ENCODE results near the gene MARCHF9. TPM values are rescaled to one million over a fixed set of nuclear protein-coding genes. Genes with fewer than 3 reads are reported as not detected.

MARCHF9 gene
- total RNA-seq, 1 donor from 2014 or later: 8.1 TPM

- no peaks in the 10 kb centered on the region for H3F3A ChIP-seq (ENCODE audit: low read depth)
- no peaks in the 10 kb centered on the region for H3K4me1 Mint-ChIP-seq
- H3K27me3 ChIP-seq: no peaks in the 10 kb centered on the region
Measured at GRCh38 chr12:57803319-57803893, 48.5 kb downstream of the MARCHF9 start.

GRCh38 chr12:57806677-57807076 lies 51.8 kb downstream of the MARCHF9 start:
- no peak for TF ChIP-seq EZH2 (IDR thresholded peaks at IDR 0.05)
- TF ChIP-seq, protein P1, sequence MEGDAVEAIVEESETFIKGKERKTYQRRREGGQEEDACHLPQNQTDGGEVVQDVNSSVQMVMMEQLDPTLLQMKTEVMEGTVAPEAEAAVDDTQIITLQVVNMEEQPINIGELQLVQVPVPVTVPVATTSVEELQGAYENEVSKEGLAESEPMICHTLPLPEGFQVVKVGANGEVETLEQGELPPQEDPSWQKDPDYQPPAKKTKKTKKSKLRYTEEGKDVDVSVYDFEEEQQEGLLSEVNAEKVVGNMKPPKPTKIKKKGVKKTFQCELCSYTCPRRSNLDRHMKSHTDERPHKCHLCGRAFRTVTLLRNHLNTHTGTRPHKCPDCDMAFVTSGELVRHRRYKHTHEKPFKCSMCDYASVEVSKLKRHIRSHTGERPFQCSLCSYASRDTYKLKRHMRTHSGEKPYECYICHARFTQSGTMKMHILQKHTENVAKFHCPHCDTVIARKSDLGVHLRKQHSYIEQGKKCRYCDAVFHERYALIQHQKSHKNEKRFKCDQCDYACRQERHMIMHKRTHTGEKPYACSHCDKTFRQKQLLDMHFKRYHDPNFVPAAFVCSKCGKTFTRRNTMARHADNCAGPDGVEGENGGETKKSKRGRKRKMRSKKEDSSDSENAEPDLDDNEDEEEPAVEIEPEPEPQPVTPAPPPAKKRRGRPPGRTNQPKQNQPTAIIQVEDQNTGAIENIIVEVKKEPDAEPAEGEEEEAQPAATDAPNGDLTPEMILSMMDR (IDR thresholded peaks at IDR 0.05): no peak
- no peak for TF ChIP-seq EZH2phosphoT487 (IDR thresholded peaks at IDR 0.05)
- Mint-ChIP-seq H3K27ac (no peak overlapping the region), H3K36me3 (peaks cover 2% of the 10 kb centered on the region), H3K9me3 (no peaks in the 10 kb centered on the region), H3K27me3 (ENCODE audit: insufficient read depth, low read depth) (peaks cover 6% of the 10 kb centered on the region), H3K4me3 (no peak overlapping the region), H3K4me1 (no peaks in the 10 kb centered on the region)
- Histone ChIP-seq H3K27ac (no peak overlapping the region), H3K36me3 (no peaks in the 10 kb centered on the region), H4K20me1 (ENCODE audit: low read depth) (no peaks in the 10 kb centered on the region), H3F3A (ENCODE audit: low read depth) (no peaks in the 10 kb centered on the region), H3K4me1 (no peaks in the 10 kb centered on the region), H3K4me2 (no peak overlapping the region), H3K4me3 (no peak overlapping the region), H3K9ac (no peak overlapping the region), H3K27me3 (no peaks in the 10 kb centered on the region), H2AFZ (replicated peaks) (no peak overlapping the region), H3K79me2 (ENCODE audit: low read depth) (no peaks in the 10 kb centered on the region), H3K9me3 (ENCODE audit: low read depth) (no peaks in the 10 kb centered on the region)
- DNase-seq (ENCODE audit: low spot score): no peak

More at GRCh38 chr12:57803319-57803893, 48.5 kb downstream of the MARCHF9 start:
- peaks cover 4% of the 10 kb centered on the region for H3K36me3 Mint-ChIP-seq
- peak; percentile 66 for DNase-seq (ENCODE audit: low spot score)
- no peaks in the 10 kb centered on the region for H3K79me2 ChIP-seq (ENCODE audit: low read depth)
- TF ChIP-seq EZH2phosphoT487 (IDR thresholded peaks at IDR 0.05) (no peak), EZH2 (IDR thresholded peaks at IDR 0.05) (no peak)
- TF ChIP-seq, protein P1 (IDR thresholded peaks at IDR 0.05): peak; percentile 78
- H3K9ac ChIP-seq: no peak overlapping the region
- peaks cover 4% of the 10 kb centered on the region for H3K27me3 Mint-ChIP-seq (ENCODE audit: insufficient read depth, low read depth)
- H3K9me3 Mint-ChIP-seq: no peaks in the 10 kb centered on the region
- H3K4me3 ChIP-seq: no peak overlapping the region
- no peak overlapping the region for H2AFZ ChIP-seq (replicated peaks)
- no peak overlapping the region for H3K4me3 Mint-ChIP-seq
- no peaks in the 10 kb centered on the region for H3K4me1 ChIP-seq
- H3K27ac Mint-ChIP-seq: no peak overlapping the region
- H3K27ac ChIP-seq: no peak overlapping the region
- H3K9me3 ChIP-seq (ENCODE audit: low read depth): no peaks in the 10 kb centered on the region
- H3K4me2 ChIP-seq: no peak overlapping the region
- no peaks in the 10 kb centered on the region for H3K36me3 ChIP-seq
- H4K20me1 ChIP-seq (ENCODE audit: low read depth): no peaks in the 10 kb centered on the region

DNA sequence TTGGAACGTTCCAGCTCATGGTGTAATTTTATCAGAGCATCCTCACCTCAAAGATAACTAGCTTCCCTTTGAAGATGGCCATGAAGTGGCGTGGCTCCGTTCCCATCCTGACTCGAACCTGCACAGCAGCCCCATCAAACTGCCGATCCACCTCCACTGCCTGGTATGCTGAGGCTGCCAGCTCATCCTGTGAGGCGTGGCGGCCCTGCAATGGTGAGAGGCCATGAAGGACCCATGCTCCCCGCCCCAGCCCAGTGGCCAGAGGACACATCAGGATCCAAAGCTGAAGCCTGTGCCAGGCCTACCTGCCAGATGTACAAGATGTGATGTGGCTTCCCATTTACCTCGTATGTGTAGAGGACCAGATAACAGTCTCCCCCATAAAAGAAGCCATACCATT lies 52.4 kb downstream of the MARCHF9 start:
- no peak overlapping the region for H2AFZ ChIP-seq (replicated peaks)
- no peaks in the 10 kb centered on the region for H3K36me3 ChIP-seq
- H3F3A ChIP-seq (ENCODE audit: low read depth): no peaks in the 10 kb centered on the region
- no peaks in the 10 kb centered on the region for H3K4me1 ChIP-seq
- no peak overlapping the region for H3K4me2 ChIP-seq
- TF ChIP-seq EZH2phosphoT487 (IDR thresholded peaks at IDR 0.05): no peak
- TF ChIP-seq, protein P1 (IDR thresholded peaks at IDR 0.05): no peak
- no peak for TF ChIP-seq EZH2 (IDR thresholded peaks at IDR 0.05)
- Mint-ChIP-seq H3K9me3 (no peaks in the 10 kb centered on the region), H3K27me3 (ENCODE audit: insufficient read depth, low read depth) (peaks cover 6% of the 10 kb centered on the region), H3K4me3 (no peak overlapping the region), H3K36me3 (peaks cover 2% of the 10 kb centered on the region), H3K27ac (no peak overlapping the region), H3K4me1 (no peaks in the 10 kb centered on the region)
- H3K4me3 ChIP-seq: no peak overlapping the region
- H3K27me3 ChIP-seq: no peaks in the 10 kb centered on the region
- H3K27ac ChIP-seq: no peak overlapping the region
- DNase-seq (ENCODE audit: low spot score): no peak
- no peaks in the 10 kb centered on the region for H3K9me3 ChIP-seq (ENCODE audit: low read depth)
- H3K79me2 ChIP-seq (ENCODE audit: low read depth): no peaks in the 10 kb centered on the region
- H3K9ac ChIP-seq: no peak overlapping the region
- H4K20me1 ChIP-seq (ENCODE audit: low read depth): no peaks in the 10 kb centered on the region
